ENCODE measurements around the gene FLYWCH1.

The FLYWCH1 gene

GRCh38 chr16:2990891-2991290, 79.2 kb downstream of the FLYWCH1 start:
- no peak for TF ChIP-seq CTCF (IDR thresholded peaks at IDR 0.05; ENCODE audit: insufficient read depth, low read length, missing control alignments)
- POLR2A ChIA-PET, result no interaction called here
- H3K4me3 ChIP-seq (ENCODE audit: low read depth, low read length), result no peak overlapping the region
- DNase-seq (ENCODE audit: low read depth, low spot score), result no peak
- CTCF ChIA-PET, result no interaction called here

DNA sequence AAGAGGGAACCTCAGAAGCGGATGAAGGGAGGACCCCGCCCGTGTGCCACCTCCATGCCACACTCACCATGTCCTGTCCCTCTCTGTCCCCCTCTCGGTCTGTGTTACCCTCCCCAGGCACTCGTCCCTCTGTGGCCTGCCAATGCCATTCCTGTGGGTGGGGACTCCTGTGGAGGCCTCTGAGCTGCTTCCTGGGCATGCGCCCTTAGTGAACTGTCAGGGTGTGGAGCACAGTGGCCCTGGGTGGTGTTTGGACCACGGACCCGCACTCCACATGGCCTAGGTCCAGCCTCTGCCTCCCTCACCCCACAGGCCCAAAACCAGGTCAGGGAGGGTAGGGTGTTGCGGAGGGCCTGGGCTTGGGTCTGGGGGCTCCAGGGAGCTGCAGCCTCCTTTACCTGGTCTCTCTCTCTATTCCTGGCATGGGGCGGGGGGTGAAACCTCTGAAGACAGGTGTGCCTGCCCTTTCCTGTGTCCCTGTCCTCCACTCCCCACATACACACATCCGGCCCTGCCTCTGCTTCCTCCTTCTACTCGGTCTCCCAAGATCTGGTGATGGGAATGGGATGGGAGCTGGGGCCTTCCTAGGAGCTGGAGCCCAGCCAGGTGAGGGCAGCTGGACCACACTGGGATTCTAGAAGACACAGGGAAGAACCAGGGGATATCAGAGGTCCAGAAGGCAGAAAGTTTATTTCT, 80.0 kb downstream of the FLYWCH1 start:
- CTCF ChIA-PET, result no interaction called here
- no peak for TF ChIP-seq CTCF (IDR thresholded peaks at IDR 0.05; ENCODE audit: insufficient read depth, low read length, missing control alignments)

GRCh38 chr16:2992383-2993081, 80.8 kb downstream of the FLYWCH1 start:
- no peak overlapping the region for H3K4me3 ChIP-seq (ENCODE audit: low read depth, low read length)
- DNase-seq (ENCODE audit: low read depth, low spot score), result no peak
- ChIA-PET POLR2A (no interaction called here), CTCF (interaction anchor here (1.1 to 1.3 kb wide), 2 partner anchors 10 to 11 kb away, joined by 4 to 5 read pairs; no protein-coding TSS in a partner anchor)
- TF ChIP-seq CTCF (IDR thresholded peaks at IDR 0.05; ENCODE audit: insufficient read depth, low read length, missing control alignments), result no peak

More for the DNA sequence above, 80.0 kb downstream of the FLYWCH1 start:
- DNase-seq (ENCODE audit: low read depth, low spot score), result no peak
- POLR2A ChIA-PET, result no interaction called here
- no peak overlapping the region for H3K4me3 ChIP-seq (ENCODE audit: low read depth, low read length)

GRCh38 chr16:2996298-2996697, 84.6 kb downstream of the FLYWCH1 start:
- no peak overlapping the region for H3K4me3 ChIP-seq (ENCODE audit: low read depth, low read length)
- CTCF ChIA-PET, result interaction anchor here (1.5 kb wide), 1 partner anchor 15 kb away, joined by 5 read pairs; the partner anchor contains the start of gene PKMYT1
- POLR2A ChIA-PET, result no interaction called here
- DNase-seq (ENCODE audit: low read depth, low spot score), result no peak
- TF ChIP-seq CTCF (IDR thresholded peaks at IDR 0.05; ENCODE audit: insufficient read depth, low read length, missing control alignments), result no peak

GRCh38 chr16:2999929-3000328, 88.2 kb downstream of the FLYWCH1 start:
- ChIA-PET POLR2A (no interaction called here), CTCF (interaction anchor here (11.4 kb wide), 1 partner anchor 30 kb away, joined by 112 read pairs; no protein-coding TSS in a partner anchor)
- no peak for DNase-seq (ENCODE audit: low read depth, low spot score)
- no peak overlapping the region for H3K4me3 ChIP-seq (ENCODE audit: low read depth, low read length)
- no peak for TF ChIP-seq CTCF (IDR thresholded peaks at IDR 0.05; ENCODE audit: insufficient read depth, low read length, missing control alignments)

DNA sequence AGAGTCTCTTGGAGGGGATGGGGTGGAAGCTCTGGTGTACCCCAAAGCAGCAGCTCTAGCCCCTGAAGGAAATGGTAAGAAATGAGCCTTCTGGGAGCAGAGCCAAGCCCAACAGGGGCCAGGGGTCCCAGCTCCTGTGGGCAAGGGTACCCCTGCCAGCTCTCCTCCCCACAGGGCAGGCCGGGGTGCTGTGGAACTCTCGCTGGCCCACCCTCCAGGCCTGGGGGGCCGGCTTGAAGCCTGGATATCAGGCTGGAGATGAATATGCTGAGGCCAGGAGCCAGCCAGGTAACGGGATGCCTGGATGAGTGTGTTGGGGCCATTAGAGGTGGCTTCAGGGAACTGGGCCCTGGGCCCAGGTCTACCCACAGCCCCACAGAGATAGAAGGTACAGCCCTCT, 88.8 kb downstream of the FLYWCH1 start:
- TF ChIP-seq CTCF (IDR thresholded peaks at IDR 0.05; ENCODE audit: insufficient read depth, low read length, missing control alignments), result no peak
- no peak overlapping the region for H3K4me3 ChIP-seq (ENCODE audit: low read depth, low read length)
- ChIA-PET CTCF (interaction anchor here (11.4 kb wide), 1 partner anchor 30 kb away, joined by 112 read pairs; no protein-coding TSS in a partner anchor), POLR2A (no interaction called here)
- no peak for DNase-seq (ENCODE audit: low read depth, low spot score)
